HepG2 (cell line): ENCODE results near the gene GLB1L. TPM values are rescaled to one million over a fixed set of nuclear protein-coding genes. Genes with fewer than 3 reads are reported as not detected.
A peak's percentile ranks its signal among the peaks of the same experiment; 100 is the strongest.

Source experiments
- CEBPB ChIP-seq: IDR thresholded peaks from 2 replicates; pipeline ENCODE4 v1.6.1; 2011; ENCODE audit warnings: low read depth, low read length, improper control_type of control experiment, borderline replicate concordance
- CREM ChIP-seq, 2 experiments: sonication (generic) in 1 of 2; formaldehyde crosslinking in 1 of 2; IDR thresholded peaks; 2 replicates each; pipeline versions ENCODE4 v1.4.0 to v1.6.1; 2016 to 2020; ENCODE audit warnings: antibody characterized with exemption in 1 of 2, mild to moderate bottlenecking in 1 of 2, missing genetic modification reagents in 1 of 2
- MTA3 ChIP-seq: sonication (generic); formaldehyde crosslinking; IDR thresholded peaks from 2 replicates; pipeline ENCODE4 v1.4.0; 2020; ENCODE audit warnings: missing genetic modification reagents
- MXI1 ChIP-seq: IDR thresholded peaks from 3 replicates; pipeline ENCODE4 v1.6.1; 2012; ENCODE audit warnings: low read depth, low read length, inconsistent platforms, borderline replicate concordance
- PCBP2 ChIP-seq: fragments of 200-400 bp; formaldehyde crosslinking; optimal IDR thresholded peaks from 2 replicates; pipeline ENCODE3; 2018; ENCODE audit warnings: low read length, low read depth; ENCODE audit not compliant: poor library complexity, severe bottlenecking
- PRDM15 ChIP-seq: sonication (generic); formaldehyde crosslinking; IDR thresholded peaks from 2 replicates; pipeline ENCODE4 v1.4.0; 2020; ENCODE audit warnings: missing genetic modification reagents
- RFXANK ChIP-seq: IDR thresholded peaks from 2 replicates; pipeline ENCODE4 v1.6.1; 2016
- SATB2 ChIP-seq: sonication (generic); formaldehyde crosslinking; IDR thresholded peaks from 2 replicates; pipeline ENCODE4 v1.5.0; 2020; ENCODE audit warnings: missing genetic modification reagents
- TBP ChIP-seq: sonication (generic); formaldehyde crosslinking; IDR thresholded peaks from 2 replicates; pipeline ENCODE4 v1.5.0; 2020; ENCODE audit warnings: missing genetic modification reagents
- TEAD3 ChIP-seq: optimal IDR thresholded peaks from 2 replicates; pipeline ENCODE3; 2016; ENCODE audit warnings: borderline replicate concordance
- ZBTB4 ChIP-seq: sonication (generic); formaldehyde crosslinking; IDR thresholded peaks from 2 replicates; pipeline ENCODE4 v1.4.0; 2020; ENCODE audit warnings: missing genetic modification reagents, mild to moderate bottlenecking, borderline replicate concordance
- ZFP36L1 ChIP-seq: sonication (generic); formaldehyde crosslinking; IDR thresholded peaks from 2 replicates; pipeline ENCODE4 v1.8.0; 2022; ENCODE audit warnings: mild to moderate bottlenecking, missing genetic modification reagents, moderate library complexity
- ZNF563 ChIP-seq: sonication (generic); formaldehyde crosslinking; IDR thresholded peaks from 2 replicates; pipeline ENCODE4 v1.8.0; 2022; ENCODE audit warnings: mild to moderate bottlenecking, moderate library complexity, missing genetic modification reagents
- ZNF792 ChIP-seq: IDR thresholded peaks from 2 replicates; pipeline ENCODE4 v1.6.1; 2016
- ZSCAN22 ChIP-seq: sonication (generic); formaldehyde crosslinking; IDR thresholded peaks from 2 replicates; pipeline ENCODE4 v1.4.0; 2020; ENCODE audit warnings: mild to moderate bottlenecking, missing genetic modification reagents
- polyA plus RNA-seq, 8 experiments: library from polyadenylated mRNA; depleted of rRNA in 3 of 8; stranded (reverse) in 7 of 8; unstranded in 1 of 8; fragments of >200 nt; fragmentation: Illumina TruSeq in 4 of 8; extraction: Trizol in 4 of 8; gene quantifications; 2 replicates each; pipeline versions ENCODE4 v1.2.1 to v1.2.3, GENCODE V29; 2011 to 2016; ENCODE audit warnings: low read depth in 4 of 8, missing spikeins in 1 of 8, mixed read lengths in 1 of 8; ENCODE audit not compliant: insufficient read depth in 1 of 8
- total RNA-seq, 5 experiments: library from RNA; depleted of rRNA; stranded (reverse); fragments of >200 nt; fragmentation: Illumina TruSeq; extraction: Trizol; gene quantifications; 2 replicates each; pipeline ENCODE4 v1.2.3, GENCODE V29; 2016; ENCODE audit warnings: low read depth in 1 of 5
- TF ChIP-seq, protein P1 (sequence below): IDR thresholded peaks from 2 replicates; pipeline ENCODE4 v1.6.1; 2016; ENCODE audit warnings: missing biosample characterization, missing genetic modification reagents, low read depth
- TF ChIP-seq, protein P2 (sequence below): sonication (generic); formaldehyde crosslinking; IDR thresholded peaks from 2 replicates; pipeline ENCODE4 v1.5.0; 2020; ENCODE audit warnings: mild to moderate bottlenecking, missing genetic modification reagents

The GLB1L gene
- total and polyA plus RNA-seq, 2 of the 13 experiments (the other 11 are each of a cell fraction or from before 2014, with no cell fraction given), result 6.8 to 7.3 TPM

- no peak for TF ChIP-seq CEBPB
- TF ChIP-seq ZFP36L1 (CRISPR knock-in tag), result no peak
- TF ChIP-seq ZNF792 (CRISPR knock-in tag), result peak; percentile 95
- peak; percentile 80 for TF ChIP-seq TEAD3 (CRISPR knock-in tag)
- TF ChIP-seq ZBTB4, result peak; percentile 48; the same call in 1 of the 2 replicates
- no peak for TF ChIP-seq MTA3 (CRISPR knock-in tag)
- no peak; the same call in 1 of the 2 replicates for TF ChIP-seq ZSCAN22 (CRISPR knock-in tag)
- TF ChIP-seq SATB2 (CRISPR knock-in tag), result peak; percentile 90; the same call in 1 of the 2 replicates
- TF ChIP-seq, protein P1, sequence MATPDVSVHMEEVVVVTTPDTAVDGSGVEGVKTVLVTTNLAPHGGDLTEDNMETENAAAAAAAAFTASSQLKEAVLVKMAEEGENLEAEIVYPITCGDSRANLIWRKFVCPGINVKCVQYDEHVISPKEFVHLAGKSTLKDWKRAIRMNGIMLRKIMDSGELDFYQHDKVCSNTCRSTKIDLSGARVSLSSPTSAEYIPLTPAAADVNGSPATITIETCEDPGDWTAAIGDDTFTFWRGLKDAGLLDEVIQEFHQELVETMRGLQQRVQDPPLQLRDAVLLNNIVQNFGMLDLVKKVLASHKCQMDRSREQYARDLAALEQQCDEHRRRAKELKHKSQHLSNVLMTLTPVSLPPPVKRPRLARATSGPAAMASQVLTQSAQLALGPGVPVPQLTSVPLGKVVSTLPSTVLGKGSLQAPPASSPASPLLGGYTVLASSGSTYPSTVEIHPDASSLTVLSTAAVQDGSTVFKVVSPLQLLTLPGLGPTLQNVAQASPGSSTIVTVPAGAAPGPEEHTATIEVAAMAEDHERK (CRISPR knock-in tag), result peak; percentile 87
- TF ChIP-seq, protein P2, sequence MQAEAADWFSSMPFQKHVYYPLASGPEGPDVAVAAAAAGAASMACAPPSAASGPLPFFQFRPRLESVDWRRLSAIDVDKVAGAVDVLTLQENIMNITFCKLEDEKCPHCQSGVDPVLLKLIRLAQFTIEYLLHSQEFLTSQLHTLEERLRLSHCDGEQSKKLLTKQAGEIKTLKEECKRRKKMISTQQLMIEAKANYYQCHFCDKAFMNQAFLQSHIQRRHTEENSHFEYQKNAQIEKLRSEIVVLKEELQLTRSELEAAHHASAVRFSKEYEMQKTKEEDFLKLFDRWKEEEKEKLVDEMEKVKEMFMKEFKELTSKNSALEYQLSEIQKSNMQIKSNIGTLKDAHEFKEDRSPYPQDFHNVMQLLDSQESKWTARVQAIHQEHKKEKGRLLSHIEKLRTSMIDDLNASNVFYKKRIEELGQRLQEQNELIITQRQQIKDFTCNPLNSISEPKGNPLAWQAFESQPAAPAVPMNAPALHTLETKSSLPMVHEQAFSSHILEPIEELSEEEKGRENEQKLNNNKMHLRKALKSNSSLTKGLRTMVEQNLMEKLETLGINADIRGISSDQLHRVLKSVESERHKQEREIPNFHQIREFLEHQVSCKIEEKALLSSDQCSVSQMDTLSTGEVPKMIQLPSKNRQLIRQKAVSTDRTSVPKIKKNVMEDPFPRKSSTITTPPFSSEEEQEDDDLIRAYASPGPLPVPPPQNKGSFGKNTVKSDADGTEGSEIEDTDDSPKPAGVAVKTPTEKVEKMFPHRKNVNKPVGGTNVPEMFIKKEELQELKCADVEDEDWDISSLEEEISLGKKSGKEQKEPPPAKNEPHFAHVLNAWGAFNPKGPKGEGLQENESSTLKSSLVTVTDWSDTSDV, result no peak; the same call in 1 of the 2 replicates
- no peak; the same call in 1 of the 2 replicates for TF ChIP-seq TBP (CRISPR knock-in tag)
- peak; percentile 88; the same call in 2 of the 3 replicates for TF ChIP-seq MXI1
- peak; percentile 98 for TF ChIP-seq ZNF563 (CRISPR knock-in tag)
- TF ChIP-seq PRDM15, result no peak
- peak; percentile 39; the same call in 1 of the 2 replicates for TF ChIP-seq CREM (IDR thresholded peaks at IDR 0.05)
- no peak; the same call in 1 of the 2 replicates for TF ChIP-seq CREM (CRISPR knock-in tag; IDR thresholded peaks at IDR 0.05)
- peak; percentile 82 for TF ChIP-seq RFXANK
- TF ChIP-seq PCBP2, result no peak
Measured at GRCh38 chr2:219218732-219219701, 26.2 kb downstream of the GLB1L start, which contains the start of gene ABCB6 (continued).
